Fibroblast of villous mesenchyme (primary cell): ENCODE results near the gene CASP9. TPM values are rescaled to one million over a fixed set of nuclear protein-coding genes. Genes with fewer than 3 reads are reported as not detected.

ENCODE experiments used
- DNase-seq: peaks from one replicate; pipeline ENCODE4 v3.0.0-alpha.2; 2010; ENCODE audit warnings: low read depth
- H3K4me3 ChIP-seq: 2 replicates; pipeline ENCODE4 v1.5.1; 2011; ENCODE audit warnings: low read depth, mild to moderate bottlenecking, low read length
- total RNA-seq: library from RNA; depleted of rRNA; stranded (reverse); fragments of >200 nt; gene quantifications from 2 replicates; pipeline ENCODE4 v1.2.3, GENCODE V29; 2012
- TF ChIP-seq, protein P1 (sequence below): IDR thresholded peaks from 2 replicates; pipeline ENCODE4 v1.5.1; 2012; ENCODE audit warnings: low read depth, mild to moderate bottlenecking, low read length; ENCODE audit not compliant: insufficient read depth

CASP9 gene
- total RNA-seq, 1 donor: 7.3 TPM

- H3K4me3 ChIP-seq: peak within 1 kb of the TSS; percentile 90
- TF ChIP-seq, protein P1, sequence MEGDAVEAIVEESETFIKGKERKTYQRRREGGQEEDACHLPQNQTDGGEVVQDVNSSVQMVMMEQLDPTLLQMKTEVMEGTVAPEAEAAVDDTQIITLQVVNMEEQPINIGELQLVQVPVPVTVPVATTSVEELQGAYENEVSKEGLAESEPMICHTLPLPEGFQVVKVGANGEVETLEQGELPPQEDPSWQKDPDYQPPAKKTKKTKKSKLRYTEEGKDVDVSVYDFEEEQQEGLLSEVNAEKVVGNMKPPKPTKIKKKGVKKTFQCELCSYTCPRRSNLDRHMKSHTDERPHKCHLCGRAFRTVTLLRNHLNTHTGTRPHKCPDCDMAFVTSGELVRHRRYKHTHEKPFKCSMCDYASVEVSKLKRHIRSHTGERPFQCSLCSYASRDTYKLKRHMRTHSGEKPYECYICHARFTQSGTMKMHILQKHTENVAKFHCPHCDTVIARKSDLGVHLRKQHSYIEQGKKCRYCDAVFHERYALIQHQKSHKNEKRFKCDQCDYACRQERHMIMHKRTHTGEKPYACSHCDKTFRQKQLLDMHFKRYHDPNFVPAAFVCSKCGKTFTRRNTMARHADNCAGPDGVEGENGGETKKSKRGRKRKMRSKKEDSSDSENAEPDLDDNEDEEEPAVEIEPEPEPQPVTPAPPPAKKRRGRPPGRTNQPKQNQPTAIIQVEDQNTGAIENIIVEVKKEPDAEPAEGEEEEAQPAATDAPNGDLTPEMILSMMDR: peak; percentile 23
- peak; percentile 100 for DNase-seq
Measured at GRCh38 chr1:15526490-15527339, 2.7 kb upstream of the CASP9 start, which contains the start of gene DNAJC16. DNAJC16 (plus strand) TSS chr1:15526848; CDS start chr1:15529106, 2,258 bp downstream.

DNA sequence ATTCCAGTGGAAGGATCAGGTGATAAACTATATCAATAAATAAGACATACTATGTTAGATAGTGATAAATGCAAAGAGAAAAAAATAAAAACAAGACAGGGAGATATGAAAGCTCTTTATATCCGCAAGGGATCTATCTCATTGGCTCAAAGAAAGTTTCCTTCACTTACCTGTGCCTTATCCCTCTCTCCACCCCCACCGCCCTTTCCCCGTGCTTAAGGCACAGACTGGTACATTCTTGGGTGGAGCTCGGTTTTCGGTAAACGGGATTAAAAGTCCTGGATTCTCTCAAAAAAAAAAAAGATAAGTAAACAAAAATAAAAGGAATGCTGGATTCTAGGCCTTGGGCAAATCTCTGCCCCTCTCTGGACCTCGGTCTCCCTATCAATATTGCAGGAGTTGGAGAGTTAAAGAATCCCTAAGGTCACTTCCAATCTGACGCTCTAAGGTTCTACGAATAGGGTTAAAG is 2.0 kb upstream of the CASP9 start:
- no peak for DNase-seq
- TF ChIP-seq, protein P1: no peak
- peak overlapping the region; percentile 65 for H3K4me3 ChIP-seq

DNA sequence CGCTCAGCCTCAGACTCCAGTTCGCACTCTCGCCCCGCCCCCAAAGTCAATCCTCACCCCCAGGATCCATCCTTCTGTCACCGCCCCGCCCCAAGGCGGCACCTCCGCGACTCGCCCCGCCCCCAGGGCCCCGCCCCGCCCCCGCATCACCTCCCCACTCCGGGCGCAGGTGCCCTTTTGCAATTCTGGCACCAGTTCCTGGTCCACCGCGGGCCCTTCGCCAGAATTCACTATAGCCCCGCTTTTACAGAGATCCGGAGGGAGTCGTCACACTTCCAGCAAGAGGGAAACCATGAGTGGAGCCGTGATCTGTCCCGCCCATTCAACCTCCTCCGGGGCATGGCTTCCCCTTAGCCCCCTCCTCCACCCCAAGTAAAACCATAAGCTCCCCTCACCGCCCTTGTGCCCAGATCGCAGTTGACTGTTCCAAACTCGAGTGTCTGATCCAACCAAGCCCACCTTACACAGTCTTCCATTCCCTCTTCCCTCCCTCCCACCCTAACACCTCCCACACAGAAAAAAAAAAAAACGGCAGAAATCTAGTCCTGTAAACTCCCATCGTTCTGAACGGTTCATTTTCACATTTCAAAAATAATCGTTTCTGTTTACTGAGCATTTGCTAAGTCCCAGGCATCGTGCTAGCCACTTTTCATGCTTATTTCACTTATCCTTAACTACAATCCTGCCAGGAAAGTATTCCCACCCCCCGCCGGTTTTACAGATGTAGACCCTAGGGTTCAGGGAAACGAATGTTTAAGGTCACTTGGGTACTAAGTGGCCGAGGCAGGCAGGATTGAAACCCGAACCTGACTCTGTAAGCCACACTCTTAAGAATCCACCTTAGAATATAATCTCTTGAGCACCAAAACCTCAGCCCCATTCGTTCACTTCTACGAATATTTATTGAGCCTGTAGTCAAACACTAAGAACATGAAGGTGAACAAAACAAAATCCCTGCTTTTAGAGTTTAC is 1.3 kb upstream of the CASP9 start:
- TF ChIP-seq, protein P1: no peak
- DNase-seq: peak; percentile 11
- H3K4me3 ChIP-seq: peak overlapping the region; percentile 65

GRCh38 chr1:15524283-15525049 is 451 bp upstream of the CASP9 start:
- DNase-seq: peak; percentile 100
- peak overlapping the region; percentile 76 for H3K4me3 ChIP-seq
- TF ChIP-seq, protein P1: no peak

- peak; percentile 69 for DNase-seq
- peak overlapping the region; percentile 75 for H3K4me3 ChIP-seq
- TF ChIP-seq, protein P1: no peak
Measured at GRCh38 chr1:15523104-15524020, 653 bp downstream of the CASP9 start.
